HEK293 (cell line): ENCODE data around the gene CRAT.

Source experiments
- HOXA7 ChIP-seq: sonication (generic); formaldehyde crosslinking; IDR thresholded peaks from 2 replicates; pipeline ENCODE4 v1.8.1; 2022; ENCODE audit warnings: missing genetic modification reagents, borderline replicate concordance
- HOXC10 ChIP-seq: sonication (generic); formaldehyde crosslinking; IDR thresholded peaks from 2 replicates; pipeline ENCODE4 v1.8.1; 2023; ENCODE audit warnings: mild to moderate bottlenecking, missing genetic modification reagents
- KLF1 ChIP-seq: fragments of 450-650 bp; formaldehyde crosslinking; IDR thresholded peaks from 2 replicates; pipeline ENCODE4 v1.5.1; 2016; ENCODE audit warnings: missing biosample characterization, missing genetic modification characterization
- ZBTB20 ChIP-seq: fragments of 450-650 bp; formaldehyde crosslinking; IDR thresholded peaks from 2 replicates; pipeline ENCODE4 v1.5.1; 2016; ENCODE audit warnings: missing biosample characterization, missing genetic modification characterization
- ZNF157 ChIP-seq: fragments of 450-650 bp; formaldehyde crosslinking; IDR thresholded peaks from 2 replicates; pipeline ENCODE4 v1.5.1; 2016; ENCODE audit warnings: missing biosample characterization, missing genetic modification characterization
- ZNF202 ChIP-seq: fragments of 450-650 bp; formaldehyde crosslinking; IDR thresholded peaks from 2 replicates; pipeline ENCODE4 v1.5.1; 2016; ENCODE audit warnings: missing biosample characterization, missing genetic modification characterization, borderline replicate concordance
- ZNF211 ChIP-seq: fragments of 450-650 bp; formaldehyde crosslinking; IDR thresholded peaks from 2 replicates; pipeline ENCODE4 v1.5.1; 2016; ENCODE audit warnings: low read depth, missing biosample characterization, missing genetic modification characterization
- ZNF214 ChIP-seq: fragments of 450-650 bp; formaldehyde crosslinking; IDR thresholded peaks from 2 replicates; pipeline ENCODE4 v1.5.1; 2017; ENCODE audit warnings: missing biosample characterization, mild to moderate bottlenecking, missing genetic modification characterization, borderline replicate concordance
- ZNF391 ChIP-seq: fragments of 450-650 bp; formaldehyde crosslinking; IDR thresholded peaks from 2 replicates; pipeline ENCODE4 v1.5.1; 2016; ENCODE audit warnings: low read depth, missing biosample characterization, missing genetic modification characterization, borderline replicate concordance
- ZNF394 ChIP-seq: fragments of 450-650 bp; formaldehyde crosslinking; IDR thresholded peaks from 2 replicates; pipeline ENCODE4 v1.5.1; 2016; ENCODE audit warnings: missing biosample characterization, missing genetic modification characterization, mild to moderate bottlenecking, moderate library complexity, borderline replicate concordance
- ZNF426 ChIP-seq: fragments of 450-650 bp; formaldehyde crosslinking; IDR thresholded peaks from 2 replicates; pipeline ENCODE4 v1.5.1; 2017; ENCODE audit warnings: missing biosample characterization, missing genetic modification characterization, mild to moderate bottlenecking, inconsistent platforms, moderate library complexity
- ZNF48 ChIP-seq: fragments of 450-650 bp; formaldehyde crosslinking; IDR thresholded peaks from 2 replicates; pipeline ENCODE4 v1.5.1; 2016; ENCODE audit warnings: missing biosample characterization, missing genetic modification characterization
- ZNF658 ChIP-seq: fragments of 450-650 bp; formaldehyde crosslinking; IDR thresholded peaks from 2 replicates; pipeline ENCODE4; 2016; ENCODE audit warnings: missing biosample characterization, missing genetic modification characterization
- ZNF792 ChIP-seq: fragments of 450-650 bp; formaldehyde crosslinking; IDR thresholded peaks from 2 replicates; pipeline ENCODE4 v1.5.1; 2016; ENCODE audit warnings: missing biosample characterization, missing genetic modification characterization
- TF ChIP-seq, protein P1 (sequence below): fragments of 450-650 bp; formaldehyde crosslinking; IDR thresholded peaks from 2 replicates; pipeline ENCODE4 v1.5.1; 2017; ENCODE audit warnings: missing biosample characterization, missing genetic modification characterization
- TF ChIP-seq, protein P2 (sequence below): fragments of 450-650 bp; formaldehyde crosslinking; IDR thresholded peaks from 2 replicates; pipeline ENCODE4 v1.5.1; 2016; ENCODE audit warnings: missing biosample characterization, missing genetic modification characterization, borderline replicate concordance
- TF ChIP-seq, protein P3 (sequence below): fragments of 450-650 bp; formaldehyde crosslinking; IDR thresholded peaks from 2 replicates; pipeline ENCODE4 v1.5.1; 2016; ENCODE audit warnings: missing biosample characterization, missing genetic modification characterization
- TF ChIP-seq, protein P4 (sequence below): fragments of 450-650 bp; formaldehyde crosslinking; IDR thresholded peaks from 2 replicates; pipeline ENCODE4 v1.5.1; 2016; ENCODE audit warnings: missing biosample characterization, missing genetic modification characterization, low read depth
- TF ChIP-seq, protein P5 (sequence below): fragments of 450-650 bp; IDR thresholded peaks from 2 replicates; pipeline ENCODE4 v1.5.1; 2018; ENCODE audit warnings: missing biosample characterization, missing genetic modification characterization

Gene CRAT

DNA sequence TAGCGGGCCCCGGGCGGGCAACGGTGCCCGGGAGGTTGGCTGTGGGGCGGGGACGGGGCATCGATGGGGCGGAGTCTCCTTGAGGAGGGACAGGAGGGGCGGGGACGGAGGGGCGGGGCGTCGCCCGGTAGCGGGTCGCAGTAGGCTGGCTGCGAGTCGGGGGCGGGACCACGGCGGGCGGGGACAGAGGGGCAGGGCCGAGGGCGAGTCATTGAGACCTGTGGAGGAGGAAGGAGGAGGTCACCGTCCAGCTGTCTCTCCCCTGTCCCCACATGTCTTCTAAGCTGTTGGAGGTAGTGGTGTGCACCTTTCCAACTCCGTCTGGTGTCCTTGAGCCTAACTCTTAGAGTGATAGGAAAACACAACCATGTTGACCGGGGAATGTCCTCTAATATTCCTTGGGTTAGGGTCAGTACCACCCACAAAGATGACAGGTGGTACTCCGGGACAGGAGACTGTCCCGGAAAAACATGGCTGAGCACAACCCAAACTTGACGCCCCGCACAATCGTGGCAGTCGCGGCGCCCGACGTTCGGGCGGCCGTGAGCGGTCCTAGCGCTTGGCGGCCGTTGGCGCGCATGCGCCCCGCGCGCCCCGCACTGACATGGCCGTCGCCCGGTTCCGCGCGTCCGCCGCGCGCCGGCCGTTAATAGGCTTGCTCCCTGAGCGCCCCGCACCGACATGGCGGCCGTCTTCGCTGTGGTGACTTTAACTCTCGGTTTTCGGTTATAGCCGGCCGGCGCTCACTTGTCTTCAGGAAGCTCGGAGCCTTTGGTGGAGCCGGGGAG is at the start of gene CRAT, which contains the start of gene PTPA (continued):
- peak; percentile 43 for TF ChIP-seq KLF1 (tag by site-specific recombination)
- no peak for TF ChIP-seq ZBTB20 (tag by site-specific recombination)
- peak; percentile 42; the same call in 1 of the 2 replicates for TF ChIP-seq ZNF391
- peak; percentile 29; the same call in 1 of the 2 replicates for TF ChIP-seq ZNF214 (tag by site-specific recombination)
- no peak for TF ChIP-seq ZNF48 (tag by site-specific recombination)
- TF ChIP-seq ZNF157 (tag by site-specific recombination), result no peak
- no peak for TF ChIP-seq ZNF792 (tag by site-specific recombination)
- TF ChIP-seq HOXC10, result no peak
- TF ChIP-seq ZNF211 (tag by site-specific recombination), result no peak
- no peak for TF ChIP-seq ZNF658
- TF ChIP-seq, protein P1, sequence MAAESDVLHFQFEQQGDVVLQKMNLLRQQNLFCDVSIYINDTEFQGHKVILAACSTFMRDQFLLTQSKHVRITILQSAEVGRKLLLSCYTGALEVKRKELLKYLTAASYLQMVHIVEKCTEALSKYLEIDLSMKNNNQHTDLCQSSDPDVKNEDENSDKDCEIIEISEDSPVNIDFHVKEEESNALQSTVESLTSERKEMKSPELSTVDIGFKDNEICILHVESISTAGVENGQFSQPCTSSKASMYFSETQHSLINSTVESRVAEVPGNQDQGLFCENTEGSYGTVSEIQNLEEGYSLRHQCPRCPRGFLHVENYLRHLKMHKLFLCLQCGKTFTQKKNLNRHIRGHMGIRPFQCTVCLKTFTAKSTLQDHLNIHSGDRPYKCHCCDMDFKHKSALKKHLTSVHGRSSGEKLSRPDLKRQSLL (tag by site-specific recombination), result peak; percentile 51; the same call in 1 of the 2 replicates
- TF ChIP-seq, protein P2, sequence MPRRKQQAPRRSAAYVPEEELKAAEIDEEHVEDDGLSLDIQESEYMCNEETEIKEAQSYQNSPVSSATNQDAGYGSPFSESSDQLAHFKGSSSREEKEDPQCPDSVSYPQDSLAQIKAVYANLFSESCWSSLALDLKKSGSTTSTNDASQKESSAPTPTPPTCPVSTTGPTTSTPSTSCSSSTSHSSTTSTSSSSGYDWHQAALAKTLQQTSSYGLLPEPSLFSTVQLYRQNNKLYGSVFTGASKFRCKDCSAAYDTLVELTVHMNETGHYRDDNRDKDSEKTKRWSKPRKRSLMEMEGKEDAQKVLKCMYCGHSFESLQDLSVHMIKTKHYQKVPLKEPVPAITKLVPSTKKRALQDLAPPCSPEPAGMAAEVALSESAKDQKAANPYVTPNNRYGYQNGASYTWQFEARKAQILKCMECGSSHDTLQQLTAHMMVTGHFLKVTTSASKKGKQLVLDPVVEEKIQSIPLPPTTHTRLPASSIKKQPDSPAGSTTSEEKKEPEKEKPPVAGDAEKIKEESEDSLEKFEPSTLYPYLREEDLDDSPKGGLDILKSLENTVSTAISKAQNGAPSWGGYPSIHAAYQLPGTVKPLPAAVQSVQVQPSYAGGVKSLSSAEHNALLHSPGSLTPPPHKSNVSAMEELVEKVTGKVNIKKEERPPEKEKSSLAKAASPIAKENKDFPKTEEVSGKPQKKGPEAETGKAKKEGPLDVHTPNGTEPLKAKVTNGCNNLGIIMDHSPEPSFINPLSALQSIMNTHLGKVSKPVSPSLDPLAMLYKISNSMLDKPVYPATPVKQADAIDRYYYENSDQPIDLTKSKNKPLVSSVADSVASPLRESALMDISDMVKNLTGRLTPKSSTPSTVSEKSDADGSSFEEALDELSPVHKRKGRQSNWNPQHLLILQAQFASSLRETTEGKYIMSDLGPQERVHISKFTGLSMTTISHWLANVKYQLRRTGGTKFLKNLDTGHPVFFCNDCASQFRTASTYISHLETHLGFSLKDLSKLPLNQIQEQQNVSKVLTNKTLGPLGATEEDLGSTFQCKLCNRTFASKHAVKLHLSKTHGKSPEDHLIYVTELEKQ (tag by site-specific recombination), result peak; percentile 22; the same call in 1 of the 2 replicates
- TF ChIP-seq, protein P3, sequence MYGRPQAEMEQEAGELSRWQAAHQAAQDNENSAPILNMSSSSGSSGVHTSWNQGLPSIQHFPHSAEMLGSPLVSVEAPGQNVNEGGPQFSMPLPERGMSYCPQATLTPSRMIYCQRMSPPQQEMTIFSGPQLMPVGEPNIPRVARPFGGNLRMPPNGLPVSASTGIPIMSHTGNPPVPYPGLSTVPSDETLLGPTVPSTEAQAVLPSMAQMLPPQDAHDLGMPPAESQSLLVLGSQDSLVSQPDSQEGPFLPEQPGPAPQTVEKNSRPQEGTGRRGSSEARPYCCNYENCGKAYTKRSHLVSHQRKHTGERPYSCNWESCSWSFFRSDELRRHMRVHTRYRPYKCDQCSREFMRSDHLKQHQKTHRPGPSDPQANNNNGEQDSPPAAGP (tag by site-specific recombination), result peak; percentile 79
- TF ChIP-seq, protein P4, sequence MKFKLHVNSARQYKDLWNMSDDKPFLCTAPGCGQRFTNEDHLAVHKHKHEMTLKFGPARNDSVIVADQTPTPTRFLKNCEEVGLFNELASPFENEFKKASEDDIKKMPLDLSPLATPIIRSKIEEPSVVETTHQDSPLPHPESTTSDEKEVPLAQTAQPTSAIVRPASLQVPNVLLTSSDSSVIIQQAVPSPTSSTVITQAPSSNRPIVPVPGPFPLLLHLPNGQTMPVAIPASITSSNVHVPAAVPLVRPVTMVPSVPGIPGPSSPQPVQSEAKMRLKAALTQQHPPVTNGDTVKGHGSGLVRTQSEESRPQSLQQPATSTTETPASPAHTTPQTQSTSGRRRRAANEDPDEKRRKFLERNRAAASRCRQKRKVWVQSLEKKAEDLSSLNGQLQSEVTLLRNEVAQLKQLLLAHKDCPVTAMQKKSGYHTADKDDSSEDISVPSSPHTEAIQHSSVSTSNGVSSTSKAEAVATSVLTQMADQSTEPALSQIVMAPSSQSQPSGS (tag by site-specific recombination), result no peak
- no peak for TF ChIP-seq ZNF202 (tag by site-specific recombination)
- TF ChIP-seq ZNF394 (tag by site-specific recombination), result peak; percentile 54; the same call in 1 of the 2 replicates
- TF ChIP-seq ZNF426 (tag by site-specific recombination), result no peak
- no peak for TF ChIP-seq HOXA7
- TF ChIP-seq, protein P5, sequence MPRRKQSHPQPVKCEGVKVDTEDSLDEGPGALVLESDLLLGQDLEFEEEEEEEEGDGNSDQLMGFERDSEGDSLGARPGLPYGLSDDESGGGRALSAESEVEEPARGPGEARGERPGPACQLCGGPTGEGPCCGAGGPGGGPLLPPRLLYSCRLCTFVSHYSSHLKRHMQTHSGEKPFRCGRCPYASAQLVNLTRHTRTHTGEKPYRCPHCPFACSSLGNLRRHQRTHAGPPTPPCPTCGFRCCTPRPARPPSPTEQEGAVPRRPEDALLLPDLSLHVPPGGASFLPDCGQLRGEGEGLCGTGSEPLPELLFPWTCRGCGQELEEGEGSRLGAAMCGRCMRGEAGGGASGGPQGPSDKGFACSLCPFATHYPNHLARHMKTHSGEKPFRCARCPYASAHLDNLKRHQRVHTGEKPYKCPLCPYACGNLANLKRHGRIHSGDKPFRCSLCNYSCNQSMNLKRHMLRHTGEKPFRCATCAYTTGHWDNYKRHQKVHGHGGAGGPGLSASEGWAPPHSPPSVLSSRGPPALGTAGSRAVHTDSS (tag by site-specific recombination), result peak; percentile 59
